Fibroblast of skin of scalp (primary cell): ENCODE measurements around the gene UQCRH.
"Not testable (repeated sequence)": the region's sequence is repeated elsewhere in the genome, so short reads cannot be mapped to it uniquely, and the experiment has no call there.

Experiments used
- DNase-seq: peaks from one replicate; pipeline ENCODE4 v3.0.0-alpha.2; 2013

UQCRH gene

DNA sequence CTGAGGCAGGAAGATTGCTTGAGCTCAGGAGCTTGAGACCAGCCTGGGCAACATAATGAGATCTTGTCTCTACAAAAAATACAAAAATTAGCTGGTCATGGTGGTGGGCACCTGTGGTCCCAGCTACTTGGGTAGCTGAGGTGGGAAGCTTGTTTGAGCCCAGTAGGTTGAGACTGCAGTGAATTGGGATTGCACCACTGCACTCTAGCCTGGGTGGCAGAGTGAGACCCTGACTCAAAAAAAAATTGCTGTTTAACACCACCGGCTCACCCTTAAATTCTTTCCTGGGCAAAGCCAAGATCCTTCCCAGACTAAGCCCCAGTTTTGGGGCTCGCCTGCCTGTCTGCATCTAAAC lies 30.5 kb downstream of the UQCRH start:
- DNase-seq = no peak

DNA sequence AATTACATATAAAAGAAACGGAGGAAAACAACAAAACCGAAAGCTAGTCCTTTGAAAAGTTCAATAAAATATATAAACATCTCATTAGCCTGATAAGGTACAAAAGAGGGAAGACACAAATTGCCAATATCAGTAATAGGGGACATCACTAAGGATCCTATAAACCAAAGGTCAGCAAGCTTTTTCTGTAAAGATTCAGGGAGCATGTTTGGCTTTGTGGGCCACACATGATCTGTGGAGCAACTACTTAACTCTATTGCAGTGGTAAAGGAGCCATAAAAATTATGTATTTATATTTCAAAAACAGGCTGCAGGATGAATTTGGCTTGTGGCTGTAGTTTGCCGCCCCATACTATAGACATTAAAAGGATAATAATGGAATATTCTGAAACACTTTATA lies 31.6 kb downstream of the UQCRH start:
- no peak for DNase-seq

DNA sequence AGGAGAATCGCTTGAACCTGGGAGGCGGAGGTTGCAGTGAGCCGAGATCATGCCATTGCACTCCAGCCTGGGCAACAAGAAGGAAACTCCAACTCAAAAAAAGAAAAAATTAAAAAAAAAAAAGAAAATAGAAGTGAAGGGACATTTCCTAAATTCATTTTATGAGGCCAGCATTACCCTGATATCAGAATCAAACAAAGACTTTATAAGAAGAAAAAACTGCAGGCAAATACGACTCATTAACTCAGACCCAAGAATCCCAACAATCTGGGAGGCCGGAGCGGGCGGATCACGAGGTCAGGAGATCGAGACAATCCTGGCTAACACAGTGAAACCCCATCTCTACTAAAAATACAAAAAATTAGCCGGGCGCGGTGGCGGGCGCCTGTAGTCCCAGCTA lies 33.9 kb downstream of the UQCRH start:
- DNase-seq = not testable (repeated sequence)

DNA sequence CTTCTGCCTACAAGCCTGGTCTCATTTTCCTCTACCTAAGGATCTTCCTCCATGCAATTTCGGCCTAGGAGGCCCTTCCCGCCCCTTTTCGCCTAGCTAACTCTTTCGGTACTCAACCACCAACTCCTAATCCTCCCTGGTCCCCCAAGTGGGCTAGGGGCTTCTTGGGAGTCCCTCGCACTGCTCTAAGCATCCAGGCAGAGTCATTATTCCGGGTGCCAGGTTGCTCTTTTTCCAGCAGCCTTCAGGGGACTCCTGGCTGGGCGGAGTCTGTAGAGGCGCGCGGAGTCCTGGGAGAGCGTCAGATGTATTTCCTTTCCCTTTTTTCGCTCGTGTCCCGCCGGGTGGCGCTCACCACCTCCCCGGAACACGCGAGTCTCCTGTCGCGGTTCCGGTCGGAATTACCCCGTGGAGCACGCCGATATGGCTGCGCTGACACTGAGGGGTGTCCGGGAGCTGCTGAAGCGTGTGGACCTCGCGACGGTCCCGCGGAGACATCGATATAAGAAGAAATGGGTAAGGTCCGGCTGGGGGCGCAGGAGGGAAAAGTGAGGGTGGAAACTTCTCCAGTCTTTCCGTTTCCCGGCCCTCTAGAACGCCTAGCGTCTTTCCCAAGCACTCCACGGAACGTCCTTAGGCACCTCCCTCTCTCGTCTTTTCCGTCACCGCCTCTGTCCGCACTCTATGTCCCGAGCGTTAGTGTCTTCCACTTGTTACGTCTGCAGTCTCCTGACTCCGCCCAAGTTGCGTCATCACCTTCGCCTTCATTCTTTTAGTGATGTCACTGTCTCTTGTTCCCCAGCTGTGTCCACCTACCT lies 37.1 kb downstream of the UQCRH start, which contains the start of gene NSUN4:
NSUN4 (plus strand) TSS at position 404 of the 818 bp plus-strand sequence; CDS start at position 424, 20 bp downstream.
- peak; percentile 94 for DNase-seq

DNA sequence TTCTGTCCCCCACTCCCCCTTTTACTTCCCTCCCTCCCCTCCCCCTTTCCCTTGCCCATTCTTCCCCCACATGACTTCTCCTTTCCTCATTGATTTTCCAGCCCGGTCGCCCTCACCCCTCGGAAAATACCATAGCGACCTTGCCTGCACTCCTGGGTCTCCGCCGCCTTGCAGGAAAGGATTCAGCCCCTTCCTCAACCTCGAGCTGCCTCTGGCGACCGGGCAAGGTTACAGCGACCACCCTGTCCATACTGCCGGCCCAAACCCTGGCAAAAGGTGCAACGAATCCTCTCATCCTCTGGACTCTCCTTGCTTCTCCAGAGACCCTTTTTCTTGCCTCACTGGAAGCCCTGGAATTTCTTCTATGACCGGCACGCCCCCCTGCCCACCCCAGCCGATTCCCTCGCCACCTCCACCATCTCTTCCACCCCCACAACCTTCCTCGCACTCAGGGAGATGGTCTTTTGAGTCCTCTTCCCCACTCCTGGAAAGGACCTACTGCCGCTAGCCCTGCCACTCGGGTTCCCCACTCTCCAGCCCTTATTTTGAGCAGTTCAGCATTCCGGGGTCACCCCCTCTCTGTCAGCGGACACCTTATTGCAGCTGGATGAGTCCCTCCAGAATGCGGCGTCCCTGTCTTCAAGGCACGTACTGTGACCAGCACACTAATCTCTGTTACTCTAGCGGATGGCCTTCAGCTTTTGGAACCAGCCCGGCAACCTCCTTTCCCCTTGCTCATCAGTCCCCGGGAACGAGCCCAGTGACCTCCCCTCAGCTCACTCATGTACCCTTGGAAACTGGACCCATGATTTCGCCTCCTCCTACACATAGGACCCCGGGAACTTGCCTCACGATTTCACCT lies 38.0 kb downstream of the UQCRH start:
- DNase-seq = no peak

DNA sequence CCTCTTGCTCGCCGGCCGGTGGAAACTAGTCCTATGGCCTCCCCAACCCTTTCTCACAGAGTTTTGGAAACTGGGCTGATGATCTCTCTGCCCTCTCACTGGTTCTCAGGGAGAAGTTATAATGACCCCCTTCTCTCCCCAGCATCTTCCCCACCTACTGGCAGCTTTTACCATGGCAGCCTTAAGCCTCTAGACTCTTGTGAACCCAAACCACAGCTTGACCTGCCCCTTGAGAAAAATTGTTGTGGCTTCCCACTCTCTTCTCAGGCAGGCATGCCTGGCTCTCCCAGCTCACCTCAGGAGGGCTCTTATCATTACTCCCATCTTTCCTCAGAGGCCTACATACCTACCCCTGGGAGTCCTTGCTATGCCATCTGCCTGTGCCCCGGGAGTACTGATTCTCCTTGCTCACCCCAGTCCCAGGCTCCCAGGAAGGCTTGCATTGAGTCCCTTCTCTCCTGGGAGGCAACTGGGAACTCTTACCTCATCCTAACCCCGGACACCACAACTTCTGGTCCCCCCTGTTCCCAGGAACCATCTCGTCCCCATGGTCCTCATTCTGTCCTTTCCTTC lies 38.7 kb downstream of the UQCRH start:
- DNase-seq = peak; percentile 46

DNA sequence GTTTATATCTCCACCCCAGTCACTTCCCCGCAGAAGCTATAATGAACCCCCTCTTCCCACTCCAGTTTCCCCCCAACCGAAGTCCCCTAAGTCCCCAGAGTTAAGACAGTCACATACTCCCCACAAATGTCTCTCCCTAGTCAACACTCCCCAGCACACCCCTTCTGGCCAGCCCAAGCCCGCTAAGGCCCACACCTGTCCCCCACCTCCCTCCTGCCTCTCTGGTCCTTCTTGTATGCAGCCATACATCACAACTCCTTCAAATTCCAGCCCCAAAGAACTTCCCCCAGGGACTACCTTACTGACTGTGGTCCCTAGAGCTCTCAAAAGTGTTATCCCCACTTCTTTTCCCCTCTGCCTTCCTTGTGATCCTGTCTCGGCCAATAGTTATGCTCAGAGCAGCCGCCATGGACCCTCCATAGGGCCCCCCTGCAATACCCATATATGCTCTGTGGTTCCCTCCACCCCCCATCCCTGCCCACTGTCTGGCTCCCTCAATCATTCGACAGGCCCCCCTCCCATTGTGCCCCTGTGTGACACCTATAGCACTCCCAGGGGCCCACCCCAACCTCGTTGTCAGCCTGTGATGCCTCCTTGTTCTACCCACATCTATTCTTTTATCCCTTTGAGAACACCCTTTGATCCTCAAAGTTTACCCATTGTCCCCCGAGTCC lies 39.3 kb downstream of the UQCRH start:
- DNase-seq = no peak

DNA sequence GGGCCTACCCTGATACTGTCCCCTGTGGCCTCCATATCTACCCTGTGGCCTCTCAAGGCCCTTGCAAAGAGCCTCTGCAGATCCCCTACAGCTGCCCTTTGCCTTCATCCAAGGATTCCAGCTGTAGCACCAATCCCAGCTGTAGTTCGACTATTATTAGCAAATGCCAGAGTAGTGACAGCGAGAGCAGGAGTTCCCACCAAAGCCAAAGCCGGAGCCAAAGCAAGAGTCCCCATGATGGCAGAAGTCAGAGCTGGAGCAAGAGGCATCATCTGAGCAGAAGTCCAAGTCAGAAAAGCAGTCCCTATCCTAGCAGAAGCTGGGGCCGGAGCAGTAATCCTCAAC lies 39.8 kb downstream of the UQCRH start:
- no peak for DNase-seq

DNA sequence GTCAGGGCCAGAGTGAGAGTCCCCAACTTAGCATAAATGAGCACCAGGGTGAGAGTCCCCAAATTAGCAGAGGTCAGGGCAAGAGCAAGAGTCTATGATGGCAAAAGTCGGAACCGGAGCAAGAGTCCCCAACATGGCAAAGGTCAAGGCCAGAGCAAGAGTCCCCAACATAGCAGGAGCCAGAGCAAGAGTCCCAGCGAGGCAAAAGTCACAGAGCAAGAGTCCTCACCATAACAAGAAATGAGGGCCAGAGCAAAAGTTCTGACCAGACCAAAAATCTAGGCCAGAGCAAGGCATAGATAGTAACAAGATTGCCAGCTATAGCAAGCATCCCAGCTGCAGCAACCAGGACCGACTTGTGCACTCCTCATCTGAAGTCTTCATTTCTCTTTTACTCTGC lies 40.2 kb downstream of the UQCRH start:
- no peak for DNase-seq

DNA sequence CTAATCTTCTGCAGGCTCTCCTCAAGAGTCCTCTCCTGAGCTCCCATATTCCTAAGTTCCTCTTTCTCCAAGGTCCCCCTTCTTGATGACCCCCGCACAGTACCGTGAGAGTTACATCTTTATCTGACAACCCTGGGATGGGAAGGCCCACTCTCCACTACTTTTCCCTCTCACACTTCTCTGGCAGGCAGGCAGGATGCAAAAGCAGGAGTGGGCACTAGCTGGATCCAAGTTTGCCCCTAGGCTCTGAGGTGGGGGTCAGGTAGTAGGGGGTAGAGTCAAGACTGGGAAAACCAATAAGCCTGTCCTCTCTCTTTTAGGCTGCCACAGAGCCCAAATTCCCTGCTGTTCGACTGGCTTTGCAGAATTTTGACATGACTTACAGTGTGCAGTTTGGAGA lies 41.0 kb downstream of the UQCRH start:
- no peak for DNase-seq

DNA sequence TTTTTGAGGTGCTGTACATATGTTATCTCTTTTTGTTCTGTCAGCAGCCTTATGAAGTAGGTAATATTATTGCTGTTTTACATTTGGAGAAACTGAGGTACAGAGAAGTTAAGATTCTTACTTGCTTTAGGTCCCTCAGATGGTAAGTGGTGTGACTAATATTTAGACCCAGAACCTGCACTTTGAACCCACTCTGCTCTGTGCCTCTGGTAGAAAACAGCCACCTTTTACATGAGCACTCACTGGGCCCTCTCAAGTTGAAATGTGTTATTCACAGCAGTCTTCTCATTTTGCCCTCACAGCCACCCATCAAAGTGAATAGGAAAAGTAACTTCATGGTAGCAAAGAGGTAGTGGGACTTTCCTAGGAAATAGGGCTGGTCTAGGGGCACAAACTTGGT lies 41.8 kb downstream of the UQCRH start:
- no peak for DNase-seq

DNA sequence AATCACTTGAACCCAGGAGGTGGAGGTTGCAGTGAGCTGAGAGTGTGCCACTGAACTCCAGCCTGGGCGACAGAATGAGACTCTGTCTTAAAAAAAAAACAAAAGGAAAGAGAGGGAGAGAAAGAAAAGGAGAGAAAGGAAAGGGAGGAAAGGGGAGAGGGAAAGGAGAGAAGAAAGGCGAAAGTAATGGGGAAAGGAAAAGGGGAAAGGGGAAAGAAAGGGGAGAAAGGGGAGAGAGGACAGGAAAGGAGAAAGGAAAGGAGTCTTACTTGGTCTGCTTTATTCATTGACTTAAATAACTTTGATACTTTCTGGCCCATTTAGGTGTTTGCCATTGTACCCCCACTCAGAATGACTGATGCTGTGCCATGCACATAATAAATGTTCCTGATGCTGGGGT lies 48.9 kb downstream of the UQCRH start:
- no peak for DNase-seq

DNA sequence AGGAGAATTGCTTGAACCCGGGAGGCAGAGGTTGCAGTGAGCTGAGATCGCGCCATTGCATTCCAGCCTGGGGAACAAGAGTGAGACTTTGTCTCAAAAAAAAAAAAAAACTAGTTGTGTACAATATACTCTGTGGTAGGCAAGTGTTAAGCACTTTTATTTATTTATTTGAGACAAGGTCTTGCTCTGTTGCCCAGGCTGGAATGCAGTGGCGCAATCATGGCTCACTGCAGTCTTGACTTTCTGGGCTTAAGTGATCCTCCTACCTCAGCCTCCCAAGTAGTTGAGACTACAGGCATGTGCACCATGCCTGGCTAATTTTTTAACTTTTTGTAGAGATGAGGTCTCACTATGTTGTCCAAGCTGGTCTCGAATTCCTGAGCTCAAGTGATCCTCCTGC lies 52.4 kb downstream of the UQCRH start:
- DNase-seq = not testable (repeated sequence)

DNA sequence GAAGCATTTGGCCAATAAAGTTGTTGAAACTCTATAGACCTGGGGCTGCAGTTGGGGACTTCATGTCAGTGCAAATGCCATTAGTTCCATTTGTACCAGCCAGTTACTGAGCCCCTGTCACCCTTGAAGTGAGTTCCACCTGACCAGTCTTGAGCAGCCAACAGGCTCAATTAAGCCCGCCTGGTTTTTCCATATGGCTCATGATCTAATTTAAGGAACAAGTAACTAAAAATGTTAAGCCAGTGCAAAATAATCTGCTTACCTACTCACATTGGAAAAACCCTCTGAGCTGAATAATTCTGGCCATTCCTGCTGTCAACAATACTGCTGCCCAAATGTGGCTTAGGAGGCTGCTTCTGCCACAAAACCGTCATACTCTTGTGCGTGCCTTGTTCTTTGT lies 58.7 kb downstream of the UQCRH start:
- no peak for DNase-seq

DNA sequence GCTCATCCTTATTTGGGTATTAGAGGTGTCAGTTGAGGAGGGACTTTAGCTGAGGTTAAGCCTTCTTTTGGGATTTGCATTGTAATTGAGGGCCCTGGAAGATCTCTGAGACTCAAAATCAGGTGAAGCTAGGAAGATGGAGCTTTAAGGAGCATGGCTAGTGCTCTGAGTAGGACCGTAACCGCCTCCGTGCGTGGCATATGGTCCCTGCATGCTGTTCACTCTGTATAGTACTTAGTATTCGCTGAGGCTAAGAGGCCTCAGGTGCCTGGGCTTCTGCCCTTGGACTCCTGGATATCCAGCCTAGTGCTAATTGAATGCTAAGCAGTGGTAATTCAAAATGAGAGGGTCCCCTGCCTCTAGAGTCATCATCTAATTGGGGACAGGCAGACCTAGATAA lies 59.6 kb downstream of the UQCRH start:
- DNase-seq = no peak

DNA sequence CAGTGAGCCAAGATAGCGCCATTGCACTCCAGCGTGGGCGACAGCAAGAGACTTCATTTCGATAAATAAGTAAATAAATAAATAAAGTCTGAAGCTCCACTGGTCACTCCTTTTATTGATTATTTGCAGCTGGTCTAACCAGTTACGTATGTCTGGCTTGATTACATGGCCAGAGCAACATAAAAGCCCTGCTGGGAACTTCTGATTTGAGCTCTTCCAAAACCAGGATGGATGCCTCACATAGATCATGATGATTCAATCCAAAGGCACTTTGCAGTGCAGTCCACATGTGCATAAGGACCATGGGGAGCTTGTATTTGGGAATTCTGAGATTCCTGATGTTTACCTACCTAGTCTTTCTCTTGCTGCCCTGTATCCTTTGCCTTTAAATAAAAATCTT lies 61.1 kb downstream of the UQCRH start:
- peak; percentile 25 for DNase-seq

DNA sequence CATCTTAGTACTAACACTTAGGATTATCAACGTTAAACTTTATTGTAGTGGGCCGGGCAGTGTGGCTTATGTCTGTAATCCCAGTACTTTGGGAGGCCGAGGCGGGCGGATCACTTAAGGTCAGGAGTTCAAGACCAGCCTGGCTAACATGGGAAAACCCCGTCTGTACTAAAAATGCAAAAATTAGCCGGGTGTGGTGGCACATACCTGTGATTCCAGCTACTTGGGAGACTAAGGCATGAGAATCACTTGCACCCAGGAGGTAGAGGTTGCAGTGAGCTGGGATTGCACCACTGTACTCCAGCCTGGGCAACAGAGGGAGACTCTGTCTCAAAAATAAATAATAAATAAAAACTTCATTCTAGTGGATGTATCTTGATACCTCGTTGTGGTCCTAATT lies 62.3 kb downstream of the UQCRH start:
- DNase-seq = not testable (repeated sequence)
